ENCODE measurements around the gene ATF4.

The ATF4 gene

GRCh38 chr22:39528681-39529486 is 8.5 kb downstream of the ATF4 start:
- DNase-seq: peak; percentile 85 to 90

- DNase-seq: no peak
Observed at GRCh38 chr22:39529487-39529851, 9.1 kb downstream of the ATF4 start.

DNA sequence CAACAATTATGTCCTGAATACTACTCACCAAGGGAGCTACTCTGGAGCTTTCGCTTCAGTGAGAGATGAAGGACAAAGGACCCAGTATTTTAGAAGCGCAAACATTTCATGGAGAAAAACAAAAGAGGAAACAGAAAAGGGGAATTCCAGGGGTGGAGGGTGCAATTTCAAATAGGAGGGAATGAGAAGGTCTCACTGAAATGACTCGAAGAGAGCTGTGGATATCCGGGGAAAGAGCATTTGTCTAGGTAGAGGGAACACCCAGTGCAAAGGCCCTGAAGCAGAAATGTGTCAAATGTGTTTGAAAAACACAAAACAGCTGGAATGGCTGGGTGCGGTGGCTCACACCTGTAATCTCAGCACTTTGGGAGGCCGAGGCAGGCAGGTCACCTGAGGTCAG is 9.8 kb downstream of the ATF4 start:
- no peak for DNase-seq

DNA sequence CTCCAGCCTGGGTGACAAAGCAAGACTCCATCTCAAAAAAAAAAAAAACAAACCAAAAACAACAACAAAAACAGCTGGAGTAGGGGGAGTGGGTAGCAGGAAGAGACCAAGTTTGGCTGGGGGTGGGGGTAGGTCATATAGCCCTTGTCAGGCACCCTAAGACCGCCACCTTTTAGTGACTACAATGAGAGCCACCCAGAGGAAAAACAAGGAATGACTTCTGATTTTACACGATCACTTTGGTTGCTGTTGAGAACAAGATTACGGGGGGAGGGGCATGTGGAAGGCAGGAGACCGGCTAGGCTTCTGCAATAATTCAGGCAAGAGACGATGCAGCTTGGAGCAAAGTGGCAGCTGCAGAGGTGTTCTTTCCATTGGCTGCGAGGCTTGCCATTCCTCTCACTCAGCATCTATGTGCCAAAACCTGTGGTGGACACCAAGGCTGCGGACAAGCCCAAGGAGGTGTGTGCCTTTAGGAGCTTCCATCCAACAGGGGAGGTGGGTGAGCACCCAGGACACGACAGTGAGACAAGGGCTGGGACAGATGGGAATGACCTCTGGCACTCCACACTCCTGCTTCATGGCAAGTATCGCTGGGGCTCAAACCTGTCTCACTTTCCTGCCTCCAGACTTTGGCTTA is 10.4 kb downstream of the ATF4 start:
- no peak for DNase-seq

DNA sequence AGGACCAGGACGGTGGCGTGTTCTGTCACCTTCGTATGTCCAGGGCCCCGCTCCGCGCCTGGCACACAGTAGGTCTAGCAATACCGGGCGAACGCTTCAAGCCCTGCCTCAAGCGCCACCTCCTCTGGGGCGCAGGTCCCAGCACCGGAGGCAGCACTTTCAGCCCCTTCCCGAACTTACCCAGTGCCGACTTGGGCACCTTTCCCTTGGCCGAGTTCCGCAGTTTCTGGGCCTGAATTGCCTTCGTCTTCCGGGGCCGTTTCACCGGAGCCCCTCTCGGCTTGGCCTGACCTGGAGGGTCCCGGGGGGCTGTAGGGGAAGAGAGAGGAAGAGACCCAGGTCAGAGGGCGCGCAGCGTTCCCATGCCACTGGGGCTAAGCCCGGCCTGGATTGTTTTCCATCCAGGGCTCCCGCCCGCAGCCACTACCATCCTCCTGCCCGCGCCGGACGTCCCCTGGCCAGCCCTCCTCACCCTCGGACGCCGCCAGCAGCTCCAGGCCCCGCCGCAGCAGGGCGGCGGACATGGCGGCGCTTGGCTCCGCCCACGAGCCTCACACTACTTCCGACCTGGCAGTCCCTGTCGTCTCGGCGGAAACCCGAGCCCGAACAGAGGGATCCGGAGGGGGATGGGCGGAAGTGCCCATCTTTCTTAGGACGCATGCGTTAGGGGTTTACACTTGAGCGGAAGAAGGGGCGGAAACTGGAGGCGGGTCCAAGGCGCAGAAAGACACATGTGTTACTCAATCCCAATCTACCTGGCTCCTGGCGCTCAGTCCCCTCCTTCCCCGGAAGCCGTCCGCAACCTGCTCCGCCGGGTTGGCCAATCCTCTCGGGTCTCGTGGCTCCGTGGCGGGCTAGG is 12.1 kb downstream of the ATF4 start, which contains the start of gene RPS19BP1:
RPS19BP1 (minus strand) TSS at position 534 of the 859 bp plus-strand sequence; CDS start at position 524, 10 bp downstream.
- peak; percentile 96 to 98 for DNase-seq

DNA sequence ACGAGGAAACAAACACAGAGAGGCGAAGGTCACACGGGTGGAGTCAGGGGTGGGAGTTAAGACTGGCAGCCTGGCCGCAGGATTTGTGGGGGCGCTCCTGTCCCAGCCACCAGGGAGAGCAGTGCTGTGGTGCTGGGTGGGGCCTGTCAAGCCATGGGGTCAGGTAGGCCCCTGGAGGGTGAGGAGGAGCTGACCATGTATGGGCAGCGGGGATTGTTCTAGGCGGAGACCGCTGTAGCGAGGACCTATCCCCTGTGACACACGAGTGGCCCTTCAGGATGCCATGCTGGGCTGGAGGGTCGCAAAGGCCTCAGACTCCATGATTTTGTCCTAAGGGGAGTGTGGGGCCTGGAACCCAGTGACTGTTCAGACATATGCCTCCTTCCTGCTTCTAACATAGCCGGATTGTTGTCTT is 13.7 kb downstream of the ATF4 start:
- DNase-seq: no peak

GRCh38 chr22:39534591-39535356 is 14.4 kb downstream of the ATF4 start:
- DNase-seq: peak; percentile 29 to 61

GRCh38 chr22:39535357-39535725 is 15.0 kb downstream of the ATF4 start:
- no peak for DNase-seq

DNA sequence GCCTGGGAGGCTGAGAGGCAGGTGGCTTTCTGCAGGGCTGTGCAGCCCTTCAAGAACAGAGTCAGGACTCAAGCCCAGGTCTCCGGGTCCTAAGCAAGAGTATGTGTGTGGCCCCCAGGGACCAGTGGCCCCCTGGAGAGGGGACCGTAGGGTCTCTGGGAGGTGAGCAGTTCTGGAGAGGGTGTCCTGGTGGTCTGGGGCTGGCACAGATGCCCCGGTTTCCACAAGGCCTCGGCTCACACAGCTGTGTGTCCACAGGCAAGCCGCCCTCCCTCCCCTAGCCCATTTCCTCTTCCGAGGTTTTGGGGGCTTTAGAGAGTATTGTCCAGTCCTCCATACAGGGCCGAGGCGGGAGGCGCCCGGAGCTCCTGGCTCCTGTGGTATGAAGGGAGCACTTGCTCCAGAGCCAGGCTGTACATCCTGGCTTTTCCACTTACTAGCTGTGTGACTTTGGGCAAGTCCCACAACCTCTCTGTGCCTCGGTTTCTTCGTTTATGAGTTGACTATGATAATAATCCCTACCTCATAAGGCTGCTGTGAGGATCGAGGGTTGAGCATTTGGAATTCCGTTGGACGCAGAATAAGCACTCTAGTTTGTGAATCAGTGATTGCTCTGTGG is 15.6 kb downstream of the ATF4 start:
- no peak for DNase-seq

- DNase-seq: no peak
Observed at GRCh38 chr22:39536711-39537110, 16.3 kb downstream of the ATF4 start.

DNA sequence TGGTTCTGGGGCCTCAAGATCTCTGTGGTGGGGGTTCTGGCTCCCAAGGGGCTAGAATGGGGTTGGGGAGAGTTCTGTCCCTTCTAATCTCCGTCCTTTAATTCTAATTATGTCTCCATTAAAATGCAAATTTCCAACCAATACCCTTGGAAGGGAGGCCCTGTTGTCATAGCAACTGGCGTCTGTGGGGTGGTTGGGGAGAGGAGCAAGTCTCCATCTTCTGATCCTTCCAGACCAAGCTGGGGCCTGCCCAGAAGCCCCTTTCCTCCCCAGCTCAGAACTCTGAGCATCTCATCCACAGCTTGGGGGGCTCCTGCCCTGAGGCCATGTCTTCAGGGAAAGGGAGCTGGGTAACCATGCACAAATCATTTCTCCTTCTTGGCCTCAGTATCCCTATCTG is 17.6 kb downstream of the ATF4 start:
- DNase-seq: no peak

GRCh38 chr22:39543095-39543494 is 22.7 kb downstream of the ATF4 start:
- no peak for DNase-seq

GRCh38 chr22:39545386-39546365 is 25.3 kb downstream of the ATF4 start:
- no peak for DNase-seq

DNA sequence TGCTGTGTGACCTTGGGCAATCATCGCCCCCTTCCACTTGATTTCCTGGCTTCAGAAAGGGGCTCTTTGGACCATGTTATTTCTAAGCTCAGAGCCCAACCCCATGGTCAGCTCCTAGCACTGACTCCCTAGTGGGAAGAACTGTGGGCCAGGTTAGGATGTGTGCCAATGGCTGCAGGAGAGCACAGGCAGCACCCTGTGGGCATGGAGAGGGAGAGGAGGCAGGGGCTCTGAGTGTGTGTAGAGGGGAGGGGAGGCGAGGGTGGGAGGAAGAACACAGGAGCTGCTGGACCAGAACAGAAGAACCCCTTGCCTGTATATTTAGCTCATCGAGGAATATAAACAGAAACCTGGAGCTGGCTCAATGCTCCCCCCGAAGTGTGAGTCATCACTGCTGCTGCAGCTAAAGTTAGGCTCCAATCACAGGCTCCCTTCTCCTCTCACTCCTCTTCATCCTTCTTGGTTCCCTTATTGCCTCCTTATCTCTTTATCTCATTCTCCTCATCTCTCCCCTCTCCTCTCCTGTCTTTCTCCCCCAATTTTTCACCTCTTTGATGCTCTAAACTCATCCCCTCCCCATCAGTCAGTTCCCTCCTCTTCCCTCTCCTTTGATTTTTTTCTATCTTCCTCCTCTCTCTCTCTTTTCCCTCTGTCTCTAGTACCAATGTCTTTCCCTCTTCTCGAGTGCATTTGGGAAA is 26.7 kb downstream of the ATF4 start:
- DNase-seq: peak in 1 of 2 donors; percentile 35

GRCh38 chr22:39547587-39547947 is 27.2 kb downstream of the ATF4 start:
- DNase-seq: no peak

- DNase-seq: no peak
Observed at GRCh38 chr22:39553429-39553828, 33.1 kb downstream of the ATF4 start.

DNA sequence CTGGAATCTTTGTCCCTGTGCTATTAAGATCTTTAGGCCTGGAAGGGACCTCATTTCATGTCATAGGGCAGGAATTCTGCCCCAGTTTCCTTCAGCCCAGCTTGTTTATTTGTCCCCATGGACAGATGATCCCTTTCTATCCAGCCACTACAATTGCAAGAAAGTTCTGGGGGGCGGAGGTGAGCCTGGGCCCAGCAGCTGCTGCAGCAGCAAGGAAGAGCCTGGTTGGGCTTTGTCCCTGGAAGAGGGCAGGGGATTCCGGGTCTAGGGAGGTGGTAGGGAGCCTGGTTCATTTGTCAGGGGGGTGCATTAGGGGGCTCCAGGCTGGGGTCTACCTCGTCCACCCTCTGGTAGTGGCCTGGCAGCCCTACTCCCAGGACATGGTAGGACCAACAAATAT is 33.8 kb downstream of the ATF4 start:
- no peak for DNase-seq

- DNase-seq: peak in 1 of 2 donors; percentile 27
Observed at GRCh38 chr22:39556970-39557841, 36.8 kb downstream of the ATF4 start.

DNA sequence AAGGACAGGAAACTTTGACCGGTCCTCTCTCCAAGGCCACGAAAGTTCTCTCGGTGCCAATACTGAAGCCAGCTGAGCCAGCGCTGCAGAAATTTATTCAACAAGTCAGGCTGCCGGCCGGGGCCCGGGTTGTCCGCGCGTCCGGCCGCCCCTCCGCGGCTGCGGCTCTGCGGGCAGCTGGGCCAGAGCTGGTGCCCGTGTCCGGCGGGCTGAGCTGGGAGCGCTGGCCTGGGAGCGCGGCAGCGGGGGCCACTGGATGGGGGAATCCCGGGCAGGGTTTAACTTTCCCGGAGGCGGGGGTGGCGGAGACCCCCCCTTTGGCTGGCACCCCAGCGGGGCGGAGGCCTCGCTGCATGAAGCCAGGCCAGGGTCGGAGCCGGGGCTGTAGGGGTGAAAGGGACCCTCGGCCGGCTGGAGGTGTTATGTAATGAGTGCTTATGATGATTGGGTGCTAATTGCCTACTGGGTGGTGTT is 37.9 kb downstream of the ATF4 start:
- DNase-seq: no peak

All from hippocampal formation (tissue), 2 donors.